Kidney tubule cell (primary cell): ENCODE measurements around the gene SRF.

ENCODE experiments used
- DNase-seq: peaks from one replicate; pipeline ENCODE4 v3.0.0-alpha.2; 2018; ENCODE audit warnings: low spot score

Gene SRF

GRCh38 chr6:43183441-43183840 is 12.4 kb downstream of the SRF start:
- DNase-seq = no peak

- no peak for DNase-seq
Measured at GRCh38 chr6:43184268-43184985, 13.4 kb downstream of the SRF start.

- no peak for DNase-seq
Measured at GRCh38 chr6:43185391-43185985, 14.4 kb downstream of the SRF start.

GRCh38 chr6:43186019-43186418 is 14.9 kb downstream of the SRF start:
- DNase-seq = no peak

GRCh38 chr6:43186706-43187105 is 15.6 kb downstream of the SRF start:
- DNase-seq = no peak

GRCh38 chr6:43187821-43188220 is 16.8 kb downstream of the SRF start:
- no peak for DNase-seq

GRCh38 chr6:43188426-43188825 is 17.4 kb downstream of the SRF start:
- DNase-seq = no peak

- no peak for DNase-seq
Measured at GRCh38 chr6:43189776-43190304, 18.8 kb downstream of the SRF start.

GRCh38 chr6:43192911-43193310 is 21.8 kb downstream of the SRF start:
- DNase-seq = no peak

- DNase-seq = no peak
Measured at GRCh38 chr6:43193929-43194328, 22.9 kb downstream of the SRF start.

- DNase-seq = no peak
Measured at GRCh38 chr6:43196337-43196736, 25.3 kb downstream of the SRF start.

GRCh38 chr6:43199912-43200311 is 28.8 kb downstream of the SRF start:
- DNase-seq = no peak

GRCh38 chr6:43200541-43200940 is 29.5 kb downstream of the SRF start:
- no peak for DNase-seq

- DNase-seq = no peak
Measured at GRCh38 chr6:43202451-43202850, 31.4 kb downstream of the SRF start.

- no peak for DNase-seq
Measured at GRCh38 chr6:43203029-43203717, 32.1 kb downstream of the SRF start.

GRCh38 chr6:43203718-43204095 is 32.6 kb downstream of the SRF start:
- no peak for DNase-seq

- DNase-seq = no peak
Measured at GRCh38 chr6:43204271-43205105, 33.4 kb downstream of the SRF start.

GRCh38 chr6:43205849-43206248 is 34.8 kb downstream of the SRF start:
- DNase-seq = no peak

GRCh38 chr6:43207286-43207685 is 36.2 kb downstream of the SRF start:
- no peak for DNase-seq

GRCh38 chr6:43211955-43212354 is 40.9 kb downstream of the SRF start:
- DNase-seq = peak; percentile 59

GRCh38 chr6:43213431-43213830 is 42.4 kb downstream of the SRF start:
- DNase-seq = no peak

- DNase-seq = no peak
Measured at GRCh38 chr6:43215066-43215465, 44.0 kb downstream of the SRF start.
